H7 (cell line): ENCODE measurements around the gene BCAR3. TPM values are rescaled to one million over a fixed set of nuclear protein-coding genes. Genes with fewer than 3 reads are reported as not detected.
"Not testable (repeated sequence)": the region's sequence is repeated elsewhere in the genome, so short reads cannot be mapped to it uniquely, and the experiment has no call there.

ENCODE experiments used
- DNase-seq: peaks from one replicate; pipeline ENCODE4 v3.0.0; 2012
- H3K27me3 ChIP-seq: 2 replicates; pipeline ENCODE4 v1.6.0; 2011; ENCODE audit warnings: mild to moderate bottlenecking, low read length; ENCODE audit not compliant: control insufficient read depth, insufficient read depth
- H3K36me3 ChIP-seq: replicated peaks from 2 replicates; pipeline ENCODE4 v1.5.1; 2011; ENCODE audit warnings: low read length; ENCODE audit not compliant: control insufficient read depth, insufficient read depth
- H3K4me3 ChIP-seq: 2 replicates; pipeline ENCODE4 v1.5.1; 2011; ENCODE audit warnings: low read depth, mild to moderate bottlenecking, control low read depth, low read length, moderate library complexity; ENCODE audit not compliant: insufficient read depth
- total RNA-seq: library from RNA; depleted of rRNA; stranded (reverse); fragments of >200 nt; shearing (Covaris generic); gene quantifications from 2 replicates; pipeline ENCODE4 v1.2.3, GENCODE V29; 2014

Gene BCAR3
- total RNA-seq, 1 experiment from 2014 or later, result 67.4 TPM

- no peaks in the 10 kb centered on the region for H3K36me3 ChIP-seq
Observed at GRCh38 chr1:93594603-93594880, 87.1 kb downstream of the BCAR3 start.

DNA sequence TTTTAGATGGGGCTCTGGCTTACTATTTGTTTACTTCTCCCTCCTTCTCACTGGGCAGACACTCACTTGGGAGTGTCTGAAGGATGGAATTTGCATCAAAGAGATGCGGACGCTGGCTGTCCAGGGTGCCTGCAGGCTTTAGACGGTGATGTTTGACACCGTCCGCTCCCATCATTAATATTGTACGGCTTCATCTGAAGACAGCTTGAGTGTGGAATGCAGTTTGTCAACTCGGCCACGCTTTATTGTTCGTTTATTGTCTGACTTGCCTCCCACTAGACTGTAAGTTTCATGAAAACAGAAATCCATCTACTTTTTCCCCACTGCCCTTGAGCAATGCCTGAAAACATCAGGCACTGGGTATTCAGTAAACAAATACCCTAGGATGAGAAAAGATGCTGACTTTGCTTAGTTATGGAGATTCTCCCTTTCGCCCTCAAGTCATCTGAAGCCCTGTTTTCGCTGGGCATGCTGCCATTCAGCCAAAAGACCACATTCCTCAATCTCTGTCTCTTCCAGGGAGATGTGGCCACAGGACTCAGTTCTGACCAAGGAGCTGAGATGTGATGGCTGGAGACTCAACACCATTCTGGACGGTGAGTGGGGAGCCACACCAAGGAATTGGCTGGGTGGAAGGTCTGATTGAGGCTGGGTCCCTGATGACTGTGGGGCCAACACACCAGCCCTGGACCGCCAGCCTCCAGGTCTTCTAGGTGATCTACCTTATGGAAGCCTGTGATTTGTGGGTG lies 87.6 kb downstream of the BCAR3 start:
- H3K36me3 ChIP-seq, result peaks cover 1% of the 10 kb centered on the region; the same call in 1 of the 2 replicates
- H3K27me3 ChIP-seq, result no peaks in the 10 kb centered on the region

More at GRCh38 chr1:93594603-93594880, 87.1 kb downstream of the BCAR3 start:
- no peak overlapping the region for H3K4me3 ChIP-seq
- DNase-seq, result no peak
- H3K27me3 ChIP-seq, result no peaks in the 10 kb centered on the region

GRCh38 chr1:93592551-93592949 lies 89.1 kb downstream of the BCAR3 start:
- Histone ChIP-seq H3K4me3 (no peak overlapping the region), H3K36me3 (peaks cover 1% of the 10 kb centered on the region), H3K27me3 (no peaks in the 10 kb centered on the region)
- DNase-seq, result no peak

More for the DNA sequence above, 87.6 kb downstream of the BCAR3 start:
- no peak overlapping the region for H3K4me3 ChIP-seq
- DNase-seq, result no peak

DNA sequence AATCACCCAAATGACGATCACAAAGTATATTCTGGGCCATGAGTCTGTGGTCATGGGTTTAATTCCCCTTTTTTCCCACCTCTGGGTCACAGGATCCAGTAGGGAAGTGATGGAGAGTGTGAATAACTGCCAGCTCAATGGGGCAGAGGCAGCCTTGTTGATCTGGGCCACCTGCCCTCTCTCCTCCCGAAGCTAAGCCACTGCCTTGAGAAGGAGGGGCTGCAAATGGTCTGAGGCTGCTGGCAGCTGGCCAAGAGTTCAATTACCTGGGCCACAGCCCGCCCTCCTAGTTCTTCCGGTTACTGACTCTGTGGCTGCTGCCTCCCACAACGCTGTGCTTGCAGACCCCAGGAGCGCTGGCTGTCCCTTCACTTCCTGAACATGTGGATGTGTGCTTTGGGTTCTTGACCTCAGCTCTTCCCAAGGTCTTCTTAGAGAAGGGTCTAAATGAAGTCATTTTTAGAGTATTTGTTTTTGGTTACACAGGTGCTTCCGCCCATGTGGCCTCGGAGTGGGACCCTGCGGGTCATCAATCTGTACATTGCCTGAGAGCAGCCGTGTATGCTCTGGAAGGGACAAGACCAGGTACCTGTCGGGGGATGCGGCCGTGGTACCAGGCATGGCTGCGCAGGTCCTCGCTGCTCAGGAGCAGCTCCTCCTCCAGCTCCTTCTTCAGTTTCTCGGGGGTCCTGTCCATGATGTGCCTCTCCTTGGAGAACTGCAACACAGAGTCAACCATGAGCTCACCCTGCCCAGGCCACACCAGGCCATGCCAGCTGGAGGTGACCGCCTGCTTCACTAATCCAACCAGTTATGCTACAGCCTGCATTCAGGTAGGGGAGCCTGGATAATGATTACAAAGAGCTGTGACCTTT lies 89.7 kb downstream of the BCAR3 start:
- H3K27me3 ChIP-seq, result no peaks in the 10 kb centered on the region
- no peak for DNase-seq
- H3K36me3 ChIP-seq, result peaks cover 1% of the 10 kb centered on the region
- no peak overlapping the region for H3K4me3 ChIP-seq

- H3K4me3 ChIP-seq, DNase-seq, H3K36me3 ChIP-seq, H3K27me3 ChIP-seq: not testable (repeated sequence)
Observed at GRCh38 chr1:93591291-93591675, 90.4 kb downstream of the BCAR3 start.

- peak; percentile 58 for DNase-seq
- Histone ChIP-seq H3K27me3 (no peaks in the 10 kb centered on the region), H3K4me3 (no peak overlapping the region), H3K36me3 (peaks cover 1% of the 10 kb centered on the region)
Observed at GRCh38 chr1:93588955-93589354, 92.7 kb downstream of the BCAR3 start.

DNA sequence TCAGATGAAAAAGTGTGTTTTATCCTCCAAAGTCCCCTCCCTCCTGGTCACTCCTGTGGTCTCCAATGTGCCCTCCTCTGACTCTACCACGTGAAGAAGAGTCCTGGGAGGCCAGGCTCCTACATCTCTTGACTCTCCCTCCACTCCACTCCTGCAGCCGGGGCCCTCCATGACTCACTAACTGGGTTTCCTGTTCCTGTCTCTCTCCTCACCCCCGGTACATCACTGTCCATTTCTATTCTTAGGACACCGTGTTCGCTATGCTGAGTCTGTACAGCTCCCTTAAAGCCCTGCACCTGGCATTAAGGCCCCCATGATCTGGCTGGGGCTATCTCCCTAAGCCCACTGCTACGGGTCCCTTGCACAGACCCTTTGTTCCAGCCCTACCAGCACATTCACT lies 93.4 kb downstream of the BCAR3 start:
- peaks cover 1% of the 10 kb centered on the region for H3K36me3 ChIP-seq
- no peaks in the 10 kb centered on the region for H3K27me3 ChIP-seq
- no peak overlapping the region for H3K4me3 ChIP-seq
- DNase-seq, result no peak

GRCh38 chr1:93587354-93587753 lies 94.3 kb downstream of the BCAR3 start:
- peaks cover 2% of the 10 kb centered on the region for H3K36me3 ChIP-seq
- no peak overlapping the region for H3K4me3 ChIP-seq
- no peaks in the 10 kb centered on the region for H3K27me3 ChIP-seq
- no peak for DNase-seq

GRCh38 chr1:93585059-93585966 lies 96.3 kb downstream of the BCAR3 start:
- H3K4me3 ChIP-seq, result no peak overlapping the region
- peaks cover 2% of the 10 kb centered on the region for H3K36me3 ChIP-seq
- H3K27me3 ChIP-seq, result no peaks in the 10 kb centered on the region
- no peak for DNase-seq

DNA sequence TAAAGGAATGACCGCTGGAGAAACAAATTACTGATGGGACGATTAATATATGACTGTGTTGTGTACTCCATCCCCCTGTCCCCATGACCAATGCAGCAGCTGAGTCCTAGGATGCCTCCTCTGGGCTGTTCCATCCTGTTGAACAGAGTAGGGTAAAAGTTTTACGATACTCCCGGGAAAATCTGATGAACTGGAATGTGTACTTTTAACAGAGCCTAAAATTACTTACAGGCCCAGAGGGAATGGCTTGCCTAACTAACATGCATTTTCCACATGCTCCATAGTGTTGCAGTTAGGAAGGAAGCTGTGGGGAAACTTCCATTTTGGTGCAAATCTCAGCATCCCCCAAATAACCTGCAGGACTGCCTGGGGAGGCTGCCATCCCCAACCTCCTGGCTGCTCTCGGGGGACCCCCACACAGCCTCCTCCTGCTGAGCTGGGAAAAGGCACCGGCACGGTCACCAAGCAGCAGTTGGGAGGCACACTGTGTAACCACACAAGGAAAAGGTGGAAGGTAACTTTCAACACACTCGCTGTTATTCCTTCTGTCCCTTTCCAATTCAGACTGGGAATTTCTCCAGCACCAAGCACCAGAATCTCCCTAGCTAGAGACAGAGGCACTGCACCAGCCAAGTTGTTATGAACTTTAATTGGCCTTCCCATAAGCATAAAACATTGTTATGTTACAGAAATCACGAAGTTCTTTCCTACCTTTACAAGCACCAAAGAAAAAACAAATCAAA lies 97.2 kb downstream of the BCAR3 start:
- H3K27me3 ChIP-seq, result no peaks in the 10 kb centered on the region
- H3K36me3 ChIP-seq, result peaks cover 2% of the 10 kb centered on the region

DNA sequence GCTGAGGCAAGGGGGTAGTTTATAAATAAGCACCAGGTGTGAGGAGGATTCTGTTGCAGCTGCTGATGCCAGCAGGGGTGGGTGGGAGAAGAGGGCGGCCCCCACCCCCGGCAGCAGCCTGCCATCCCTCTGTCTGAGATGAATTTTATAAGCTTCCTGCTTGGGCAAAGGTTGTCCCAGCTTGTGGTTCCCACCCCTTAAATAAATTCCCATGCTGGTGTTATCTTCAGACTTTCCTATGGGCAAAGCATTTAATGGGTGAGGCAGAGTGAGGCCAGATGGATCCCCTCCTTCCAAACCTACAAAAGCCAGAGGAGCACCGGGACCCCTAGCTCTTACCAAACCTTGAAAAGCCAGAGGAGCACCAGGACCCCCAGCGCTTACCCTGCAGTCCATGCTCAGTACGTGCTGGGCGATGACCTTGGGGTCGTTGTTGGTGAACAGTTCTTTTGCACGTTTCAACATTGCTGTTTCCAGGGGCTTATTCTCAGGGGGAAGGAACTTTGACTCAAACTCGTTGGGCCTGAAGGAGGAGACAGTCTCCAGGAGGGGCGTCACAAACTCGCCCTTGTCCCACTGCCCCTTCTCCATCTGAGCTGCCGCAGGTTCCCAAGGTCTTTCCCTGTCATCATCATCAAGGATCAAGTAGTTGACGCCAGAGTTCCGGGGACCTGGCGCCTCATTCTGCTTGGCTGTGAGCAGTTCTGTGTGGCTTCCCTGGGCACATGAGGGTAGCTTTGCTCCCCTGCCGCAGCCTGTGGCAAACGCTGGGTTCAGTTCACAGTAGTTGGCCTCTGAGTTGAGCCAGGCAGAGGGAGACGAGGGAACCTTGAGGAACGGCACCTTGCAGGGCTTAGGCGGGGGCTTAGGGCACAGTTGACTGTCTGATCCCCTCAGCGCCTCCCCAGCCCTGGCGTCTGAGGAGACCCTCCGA lies 99.5 kb downstream of the BCAR3 start:
- Histone ChIP-seq H3K4me3 (no peak overlapping the region), H3K27me3 (no peaks in the 10 kb centered on the region), H3K36me3 (peaks cover 1% of the 10 kb centered on the region)
- no peak for DNase-seq

More for the DNA sequence above, 97.2 kb downstream of the BCAR3 start:
- DNase-seq, result no peak
- no peak overlapping the region for H3K4me3 ChIP-seq

DNA sequence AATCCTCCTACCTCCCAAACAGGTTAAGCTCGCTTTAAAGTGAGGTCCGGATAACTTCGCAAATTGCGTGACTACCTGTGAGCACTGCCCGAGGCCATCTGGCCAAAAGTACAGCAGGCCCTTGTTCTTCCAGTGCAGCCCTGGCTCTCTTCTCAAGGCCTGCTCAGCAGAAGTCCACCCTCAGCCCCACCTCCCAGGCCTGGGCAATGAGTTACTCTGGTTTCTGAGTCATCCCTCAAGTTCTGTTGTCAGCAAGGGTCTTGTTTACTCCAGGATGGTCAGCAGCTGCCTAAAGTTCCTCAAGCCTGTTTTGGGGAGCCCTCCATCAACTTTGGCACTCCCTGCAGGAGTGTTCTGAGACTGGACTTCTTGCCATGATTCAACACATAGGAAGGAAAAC lies 101.7 kb downstream of the BCAR3 start:
- peaks cover 2% of the 10 kb centered on the region for H3K36me3 ChIP-seq
- no peak for DNase-seq
- H3K27me3 ChIP-seq, result no peaks in the 10 kb centered on the region
- no peak overlapping the region for H3K4me3 ChIP-seq
